OCI-M1 (cell line): ENCODE measurements around the gene SRL.
"Not testable (repeated sequence)": the region's sequence is repeated elsewhere in the genome, so short reads cannot be mapped to it uniquely, and the experiment has no call there.

Source experiments
- DNase-seq: peaks from one replicate; lab custom pipeline; 2025; lab: John Stamatoyannopoulos, UW

The SRL gene

GRCh38 chr16:4159726-4160125, 82.2 kb downstream of the SRL start:
- DNase-seq, result no peak

DNA sequence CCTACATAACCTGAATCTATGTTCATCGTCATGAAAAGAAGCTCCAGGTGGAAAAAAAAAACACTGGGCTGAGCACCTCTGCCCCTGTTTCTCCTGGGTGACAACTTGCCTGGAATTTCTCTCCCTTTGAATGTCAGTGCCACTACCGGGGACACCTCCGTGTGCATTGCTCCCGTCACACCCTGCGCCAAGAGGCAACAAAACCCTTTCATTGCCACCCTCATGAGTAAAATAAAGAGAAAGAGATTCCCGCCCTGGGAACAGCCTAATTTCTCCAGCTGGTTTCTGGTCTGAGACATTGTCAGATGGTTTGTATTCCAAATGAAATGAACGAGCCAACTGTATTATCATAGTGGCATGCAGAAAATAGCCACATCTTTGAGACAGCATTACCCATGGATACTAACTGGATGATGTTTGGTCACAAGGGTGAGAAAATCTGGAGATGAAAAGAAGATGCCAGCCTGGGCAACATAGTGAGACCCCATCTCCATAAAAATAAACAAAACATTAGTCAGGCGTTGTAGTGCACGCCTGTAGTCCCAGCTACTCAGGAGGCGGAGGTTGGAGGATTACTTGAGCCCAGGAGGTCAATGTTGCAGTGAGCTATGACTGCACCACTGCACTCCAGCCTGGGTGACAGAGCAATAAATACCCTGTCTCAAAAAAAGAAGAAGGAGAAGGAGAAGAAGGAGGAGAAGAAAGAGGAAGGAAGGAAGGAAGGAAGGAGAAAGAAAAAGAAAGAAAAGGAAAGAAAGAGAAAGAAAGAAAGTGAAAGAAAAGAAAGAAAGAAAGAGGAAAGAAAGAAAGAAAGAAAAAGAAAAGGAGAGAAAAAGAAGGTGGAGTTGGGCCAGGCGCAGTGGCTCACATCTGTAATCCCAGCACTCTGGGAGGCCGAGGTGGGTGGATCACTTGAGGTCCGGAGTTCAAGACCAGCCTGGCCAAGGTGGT, 83.5 kb downstream of the SRL start:
- no peak for DNase-seq

GRCh38 chr16:4157376-4157825, 84.5 kb downstream of the SRL start:
- no peak for DNase-seq

GRCh38 chr16:4156503-4156902, 85.4 kb downstream of the SRL start:
- DNase-seq, result not testable (repeated sequence)

DNA sequence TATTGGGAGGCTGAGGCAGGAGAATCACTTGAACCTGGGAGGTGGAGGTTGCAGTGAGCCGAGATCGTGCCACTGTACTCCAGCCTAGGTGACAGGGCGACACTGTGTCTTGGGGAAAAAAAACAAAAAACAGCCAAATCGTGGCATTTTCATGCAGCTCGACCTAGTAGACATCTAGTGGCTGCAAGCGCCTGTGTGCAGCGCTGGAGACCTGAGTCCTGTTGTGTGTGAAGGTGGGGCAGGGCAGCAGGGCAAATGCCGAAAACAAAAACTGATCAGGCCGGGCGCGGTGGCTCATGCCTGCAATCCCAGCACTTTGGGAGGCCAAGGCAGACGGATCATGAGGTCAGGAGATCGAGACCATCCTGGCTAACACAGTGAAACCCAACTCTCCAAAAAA, 88.5 kb downstream of the SRL start:
- DNase-seq, result not testable (repeated sequence)

- no peak for DNase-seq
These were observed 89.6 kb downstream of the SRL start for GRCh38 chr16:4152267-4152666.

- no peak for DNase-seq
These were observed 94.6 kb downstream of the SRL start for GRCh38 chr16:4147236-4147635.

- DNase-seq, result no peak
These were observed 99.6 kb downstream of the SRL start for GRCh38 chr16:4142268-4142667.

GRCh38 chr16:4141604-4142003, 100.3 kb downstream of the SRL start:
- no peak for DNase-seq

GRCh38 chr16:4140652-4141051, 101.2 kb downstream of the SRL start:
- no peak for DNase-seq

DNA sequence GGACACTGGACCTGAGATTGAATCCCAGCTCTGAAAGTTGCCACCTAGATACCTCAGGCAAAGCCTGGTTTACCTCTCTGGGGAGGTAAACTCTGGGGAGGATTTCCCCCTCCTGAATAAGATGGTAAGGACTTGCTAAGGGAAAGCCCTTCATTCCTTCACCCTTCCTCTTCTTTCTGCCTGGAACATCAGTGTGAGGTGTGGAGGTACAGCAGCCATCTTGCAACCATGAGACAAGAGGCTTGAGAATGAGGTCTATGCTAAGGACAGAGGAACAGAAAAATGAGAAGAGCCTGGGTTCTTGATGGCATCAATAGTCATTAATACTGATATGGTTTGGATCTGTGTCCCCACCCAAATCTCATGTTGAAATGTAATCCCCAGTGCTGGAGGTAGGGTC, 101.9 kb downstream of the SRL start:
- DNase-seq, result no peak
